ENCODE measurements around the gene RELT.

DNA sequence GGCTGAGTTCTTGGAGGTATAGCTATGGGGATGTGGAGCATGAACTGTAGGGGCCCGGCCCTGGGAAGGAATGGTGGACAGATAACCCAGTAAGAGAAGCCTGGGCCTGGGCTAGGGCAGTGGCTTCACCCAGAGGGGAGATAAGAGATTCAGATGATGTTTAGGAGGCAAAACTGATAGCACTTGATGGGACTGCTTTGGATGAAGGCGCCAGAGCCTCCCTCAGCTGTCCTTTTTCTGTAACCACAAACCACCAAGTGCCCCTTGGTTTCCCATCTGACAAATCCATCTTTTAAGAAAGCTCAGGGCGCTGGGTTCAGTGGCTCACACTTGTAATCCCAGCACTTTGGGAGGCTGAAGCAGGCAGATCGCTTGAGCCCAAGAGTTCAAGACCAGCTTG is 23.4 kb downstream of the RELT start:
- TF ChIP-seq, protein P1, sequence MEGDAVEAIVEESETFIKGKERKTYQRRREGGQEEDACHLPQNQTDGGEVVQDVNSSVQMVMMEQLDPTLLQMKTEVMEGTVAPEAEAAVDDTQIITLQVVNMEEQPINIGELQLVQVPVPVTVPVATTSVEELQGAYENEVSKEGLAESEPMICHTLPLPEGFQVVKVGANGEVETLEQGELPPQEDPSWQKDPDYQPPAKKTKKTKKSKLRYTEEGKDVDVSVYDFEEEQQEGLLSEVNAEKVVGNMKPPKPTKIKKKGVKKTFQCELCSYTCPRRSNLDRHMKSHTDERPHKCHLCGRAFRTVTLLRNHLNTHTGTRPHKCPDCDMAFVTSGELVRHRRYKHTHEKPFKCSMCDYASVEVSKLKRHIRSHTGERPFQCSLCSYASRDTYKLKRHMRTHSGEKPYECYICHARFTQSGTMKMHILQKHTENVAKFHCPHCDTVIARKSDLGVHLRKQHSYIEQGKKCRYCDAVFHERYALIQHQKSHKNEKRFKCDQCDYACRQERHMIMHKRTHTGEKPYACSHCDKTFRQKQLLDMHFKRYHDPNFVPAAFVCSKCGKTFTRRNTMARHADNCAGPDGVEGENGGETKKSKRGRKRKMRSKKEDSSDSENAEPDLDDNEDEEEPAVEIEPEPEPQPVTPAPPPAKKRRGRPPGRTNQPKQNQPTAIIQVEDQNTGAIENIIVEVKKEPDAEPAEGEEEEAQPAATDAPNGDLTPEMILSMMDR (conservative IDR thresholded peaks at IDR 0.05 in 1 of 2, IDR thresholded peaks at IDR 0.05 in 1 of 2; ENCODE audit: low read depth in 1 of 2, low read length in 2 of 2), result no peak
- no peak for TF ChIP-seq EZH2 (IDR thresholded peaks at IDR 0.05; ENCODE audit: low read length, missing control alignments)
